Uterus (tissue), 4 donors: ENCODE data around the gene SUGP1. TPM values are rescaled to one million over a fixed set of nuclear protein-coding genes. Genes with fewer than 3 reads are reported as not detected.

Source experiments
- DNase-seq, 2 donors: peaks; one replicate each; pipeline ENCODE4 v3.0.0-alpha.2; 2019 to 2020
- H3K27ac ChIP-seq, 2 donors: fragments of 200-600 bp; sonication (generic); 1 replicate in 1 of 2; 2 replicates in 1 of 2; pipeline ENCODE4 v1.5.1; 2016 to 2018
- H3K27me3 ChIP-seq, 2 donors: fragments of 200-600 bp; sonication (generic); one replicate each; pipeline ENCODE4 v1.5.1; 2018 to 2019; ENCODE audit warnings: control low read depth in 1 of 2
- H3K36me3 ChIP-seq, 2 donors: fragments of 200-600 bp; sonication (generic); one replicate each; pipeline ENCODE4 v1.5.1; 2019; ENCODE audit warnings: control low read depth in 1 of 2
- H3K4me1 ChIP-seq, 2 donors: fragments of 200-600 bp; sonication (generic); one replicate each; pipeline ENCODE4 v1.5.1; 2018 to 2019; ENCODE audit warnings: control low read depth in 1 of 2
- H3K4me3 ChIP-seq, 2 donors: fragments of 200-600 bp; sonication (generic); 1 replicate in 1 of 2; 2 replicates in 1 of 2; pipeline ENCODE4 v1.5.1; 2018 to 2019; ENCODE audit warnings: mild to moderate bottlenecking in 1 of 2
- H3K9me3 ChIP-seq, 2 donors: fragments of 200-600 bp; sonication (generic); one replicate each; pipeline ENCODE4 v1.5.1; 2019; ENCODE audit warnings: control low read depth in 1 of 2
- CTCF ChIP-seq, 4 experiments: fragments of 200-600 bp in 2 of 4; fragments of 450-650 bp in 2 of 4; sonication (generic) in 2 of 4; IDR thresholded peaks; one replicate each; pipeline ENCODE4 v1.5.1; 2016 to 2019; ENCODE audit warnings: antibody characterized with exemption in 4 of 4, mild to moderate bottlenecking in 2 of 4, moderate library complexity in 1 of 4
- POLR2A ChIP-seq, 2 donors: fragments of 450-650 bp; IDR thresholded peaks; one replicate each; pipeline ENCODE4 v1.6.1; 2016; ENCODE audit warnings: antibody characterized with exemption in 2 of 2, mild to moderate bottlenecking in 1 of 2, moderate library complexity in 1 of 2
- intact Hi-C: fragments of 100-400 bp; cut with DNase I; formaldehyde crosslinking; loops from one replicate; pipeline ENCODE4 v1.15.1; 2023; ENCODE audit warnings: low total_unique reads
- total RNA-seq, 4 donors: library from RNA; depleted of rRNA in 3 of 4; stranded (reverse); fragments of >200 nt in 3 of 4; gene quantifications; one replicate each; pipeline versions ENCODE4 v1.1.0 to v1.2.4, GENCODE V29; 2014 to 2023
- donor health status: DM: yes; HTN: yes; CAD: no.

SUGP1 gene
- total RNA-seq, 4 donors from 2014 or later: 9.5 to 43.6 (median 14.0) TPM

- intact Hi-C loops: no loop called here
- no peak for DNase-seq
- H3K27me3 ChIP-seq: no peaks in the 10 kb centered on the region
- no peak for TF ChIP-seq POLR2A (IDR thresholded peaks at IDR 0.05)
- no peaks in the 10 kb centered on the region for H3K36me3 ChIP-seq
- H3K4me3 ChIP-seq: no peak overlapping the region
- no peaks in the 10 kb centered on the region for H3K4me1 ChIP-seq
- H3K27ac ChIP-seq: no peak overlapping the region
- H3K9me3 ChIP-seq: no peaks in the 10 kb centered on the region
These were observed 25.7 kb upstream of the SUGP1 start for GRCh38 chr19:19345970-19346369.

- Histone ChIP-seq H3K9me3 (no peaks in the 10 kb centered on the region), H3K36me3 (no peaks in the 10 kb centered on the region), H3K4me1 (no peaks in the 10 kb centered on the region), H3K27ac (no peak overlapping the region), H3K27me3 (no peaks in the 10 kb centered on the region), H3K4me3 (no peak overlapping the region)
- no peak for DNase-seq
- intact Hi-C loops: no loop called here
- TF ChIP-seq CTCF (IDR thresholded peaks at IDR 0.05) (no peak), POLR2A (IDR thresholded peaks at IDR 0.05) (no peak)
These were observed 24.9 kb upstream of the SUGP1 start for GRCh38 chr19:19345232-19345631.

- Histone ChIP-seq H3K27ac (no peak overlapping the region), H3K4me3 (no peak overlapping the region), H3K27me3 (no peaks in the 10 kb centered on the region), H3K36me3 (no peaks in the 10 kb centered on the region), H3K9me3 (no peaks in the 10 kb centered on the region), H3K4me1 (no peaks in the 10 kb centered on the region)
- DNase-seq: no peak
- TF ChIP-seq POLR2A (IDR thresholded peaks at IDR 0.05): no peak
- no peak for TF ChIP-seq CTCF (IDR thresholded peaks at IDR 0.05)
- intact Hi-C loops: no loop called here
These were observed 23.5 kb upstream of the SUGP1 start for GRCh38 chr19:19343762-19344161.

- Histone ChIP-seq H3K27ac (no peak overlapping the region), H3K4me3 (no peak overlapping the region), H3K4me1 (no peaks in the 10 kb centered on the region), H3K27me3 (no peaks in the 10 kb centered on the region), H3K9me3 (no peaks in the 10 kb centered on the region), H3K36me3 (no peaks in the 10 kb centered on the region)
- TF ChIP-seq POLR2A (IDR thresholded peaks at IDR 0.05) (no peak), CTCF (IDR thresholded peaks at IDR 0.05) (no peak)
- no peak for DNase-seq
- intact Hi-C loops: no loop called here
These were observed 22.7 kb upstream of the SUGP1 start for GRCh38 chr19:19343016-19343362.

- DNase-seq: peak; percentile 32 to 48
- TF ChIP-seq CTCF (IDR thresholded peaks at IDR 0.05): peak; percentile 47 to 66 (median 54)
- TF ChIP-seq POLR2A (IDR thresholded peaks at IDR 0.05): no peak
- Histone ChIP-seq H3K4me1 (no peaks in the 10 kb centered on the region), H3K27ac (no peak overlapping the region), H3K27me3 (no peaks in the 10 kb centered on the region), H3K4me3 (no peak overlapping the region), H3K9me3 (no peaks in the 10 kb centered on the region), H3K36me3 (no peaks in the 10 kb centered on the region)
- intact Hi-C loops: no loop called here
These were observed 22.0 kb upstream of the SUGP1 start for GRCh38 chr19:19342086-19343015.
